ENCODE measurements around the gene MRPL20. TPM values are rescaled to one million over a fixed set of nuclear protein-coding genes. Genes with fewer than 3 reads are reported as not detected.
A peak's percentile ranks its signal among the peaks of the same experiment; 100 is the strongest.

The MRPL20 gene
- total and polyA plus RNA-seq, 9 of the 15 experiments (the other 6 are each of a cell fraction or from before 2014, with no cell fraction given): 180 to 671 (median 229) TPM

DNA sequence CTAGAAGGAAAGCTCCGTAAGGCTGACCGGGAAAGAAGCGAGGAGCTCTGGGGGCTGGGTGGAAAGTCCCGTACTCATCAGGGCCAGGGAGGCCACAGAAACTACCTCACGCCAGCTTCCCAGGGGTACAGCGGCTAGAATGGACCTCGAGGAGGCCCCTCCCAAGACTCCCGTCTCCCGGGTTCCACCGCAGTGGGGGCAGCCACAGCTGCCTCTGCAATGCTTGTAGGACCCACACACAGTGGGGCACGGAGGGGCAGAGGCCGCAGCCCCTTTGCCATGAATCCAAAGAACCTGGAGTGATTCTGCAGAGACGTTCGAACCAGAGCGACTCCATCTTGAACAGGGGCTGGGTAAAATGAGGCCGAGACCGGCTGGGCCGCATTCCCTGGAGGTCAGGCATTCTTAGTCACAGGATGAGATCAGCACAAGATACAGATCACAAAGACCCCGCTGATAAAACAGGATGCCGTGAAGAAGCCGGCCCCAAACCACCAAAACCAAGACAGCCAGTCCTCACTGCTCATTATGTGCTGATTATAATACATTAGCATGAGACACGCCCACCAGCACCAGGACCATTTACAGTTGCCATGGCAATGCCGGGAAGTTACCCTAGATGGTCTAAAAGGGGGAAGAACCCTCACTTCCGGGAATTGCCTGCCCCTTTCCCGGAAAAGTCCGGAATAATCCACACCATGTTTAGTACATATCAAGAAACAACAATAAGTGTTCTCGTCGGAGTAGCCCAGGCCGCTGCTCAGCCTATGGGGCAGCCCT lies 15.6 kb upstream of the MRPL20 start (continued):
- no peak for TF ChIP-seq NEUROD1 (IDR thresholded peaks at IDR 0.05; ENCODE audit: borderline replicate concordance, low read depth, low read length, partially characterized antibody)
- no peak for TF ChIP-seq KHSRP (IDR thresholded peaks at IDR 0.05)
- no peak for TF ChIP-seq IFI16 (CRISPR knock-in tag; IDR thresholded peaks at IDR 0.05)
- no peak for TF ChIP-seq SRSF3 (IDR thresholded peaks at IDR 0.05; ENCODE audit: insufficient read depth, low read length)
- TF ChIP-seq ZNF253 (CRISPR knock-in tag; conservative IDR thresholded peaks at IDR 0.05): no peak
- TF ChIP-seq, protein P1, sequence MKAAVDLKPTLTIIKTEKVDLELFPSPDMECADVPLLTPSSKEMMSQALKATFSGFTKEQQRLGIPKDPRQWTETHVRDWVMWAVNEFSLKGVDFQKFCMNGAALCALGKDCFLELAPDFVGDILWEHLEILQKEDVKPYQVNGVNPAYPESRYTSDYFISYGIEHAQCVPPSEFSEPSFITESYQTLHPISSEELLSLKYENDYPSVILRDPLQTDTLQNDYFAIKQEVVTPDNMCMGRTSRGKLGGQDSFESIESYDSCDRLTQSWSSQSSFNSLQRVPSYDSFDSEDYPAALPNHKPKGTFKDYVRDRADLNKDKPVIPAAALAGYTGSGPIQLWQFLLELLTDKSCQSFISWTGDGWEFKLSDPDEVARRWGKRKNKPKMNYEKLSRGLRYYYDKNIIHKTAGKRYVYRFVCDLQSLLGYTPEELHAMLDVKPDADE (conservative IDR thresholded peaks at IDR 0.05; ENCODE audit: control insufficient read depth, low read depth, low read length): no peak
- TF ChIP-seq, protein P2, sequence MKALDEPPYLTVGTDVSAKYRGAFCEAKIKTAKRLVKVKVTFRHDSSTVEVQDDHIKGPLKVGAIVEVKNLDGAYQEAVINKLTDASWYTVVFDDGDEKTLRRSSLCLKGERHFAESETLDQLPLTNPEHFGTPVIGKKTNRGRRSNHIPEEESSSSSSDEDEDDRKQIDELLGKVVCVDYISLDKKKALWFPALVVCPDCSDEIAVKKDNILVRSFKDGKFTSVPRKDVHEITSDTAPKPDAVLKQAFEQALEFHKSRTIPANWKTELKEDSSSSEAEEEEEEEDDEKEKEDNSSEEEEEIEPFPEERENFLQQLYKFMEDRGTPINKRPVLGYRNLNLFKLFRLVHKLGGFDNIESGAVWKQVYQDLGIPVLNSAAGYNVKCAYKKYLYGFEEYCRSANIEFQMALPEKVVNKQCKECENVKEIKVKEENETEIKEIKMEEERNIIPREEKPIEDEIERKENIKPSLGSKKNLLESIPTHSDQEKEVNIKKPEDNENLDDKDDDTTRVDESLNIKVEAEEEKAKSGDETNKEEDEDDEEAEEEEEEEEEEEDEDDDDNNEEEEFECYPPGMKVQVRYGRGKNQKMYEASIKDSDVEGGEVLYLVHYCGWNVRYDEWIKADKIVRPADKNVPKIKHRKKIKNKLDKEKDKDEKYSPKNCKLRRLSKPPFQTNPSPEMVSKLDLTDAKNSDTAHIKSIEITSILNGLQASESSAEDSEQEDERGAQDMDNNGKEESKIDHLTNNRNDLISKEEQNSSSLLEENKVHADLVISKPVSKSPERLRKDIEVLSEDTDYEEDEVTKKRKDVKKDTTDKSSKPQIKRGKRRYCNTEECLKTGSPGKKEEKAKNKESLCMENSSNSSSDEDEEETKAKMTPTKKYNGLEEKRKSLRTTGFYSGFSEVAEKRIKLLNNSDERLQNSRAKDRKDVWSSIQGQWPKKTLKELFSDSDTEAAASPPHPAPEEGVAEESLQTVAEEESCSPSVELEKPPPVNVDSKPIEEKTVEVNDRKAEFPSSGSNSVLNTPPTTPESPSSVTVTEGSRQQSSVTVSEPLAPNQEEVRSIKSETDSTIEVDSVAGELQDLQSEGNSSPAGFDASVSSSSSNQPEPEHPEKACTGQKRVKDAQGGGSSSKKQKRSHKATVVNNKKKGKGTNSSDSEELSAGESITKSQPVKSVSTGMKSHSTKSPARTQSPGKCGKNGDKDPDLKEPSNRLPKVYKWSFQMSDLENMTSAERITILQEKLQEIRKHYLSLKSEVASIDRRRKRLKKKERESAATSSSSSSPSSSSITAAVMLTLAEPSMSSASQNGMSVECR (CRISPR knock-in tag; IDR thresholded peaks at IDR 0.05): no peak
- no peak for TF ChIP-seq ZNF79 (CRISPR knock-in tag; IDR thresholded peaks at IDR 0.05; ENCODE audit: low read depth)
- no peak for TF ChIP-seq L3MBTL2 (IDR thresholded peaks at IDR 0.05)
- TF ChIP-seq MEF2A (IDR thresholded peaks at IDR 0.05; ENCODE audit: control insufficient read depth, low read depth, low read length): no peak
- TF ChIP-seq FOXM1 (IDR thresholded peaks at IDR 0.05; ENCODE audit: low read depth): no peak
- TF ChIP-seq FOXM1 (CRISPR knock-in tag; IDR thresholded peaks at IDR 0.05; ENCODE audit: low read depth): no peak
- no peak for TF ChIP-seq SIX5 (IDR thresholded peaks at IDR 0.05; ENCODE audit: borderline replicate concordance in 1 of 2, insufficient read depth in 1 of 2, low read depth in 1 of 2, low read length in 2 of 2)
- TF ChIP-seq MTA2 (IDR thresholded peaks at IDR 0.05; ENCODE audit: low read depth): no peak
- TF ChIP-seq, protein P3, sequence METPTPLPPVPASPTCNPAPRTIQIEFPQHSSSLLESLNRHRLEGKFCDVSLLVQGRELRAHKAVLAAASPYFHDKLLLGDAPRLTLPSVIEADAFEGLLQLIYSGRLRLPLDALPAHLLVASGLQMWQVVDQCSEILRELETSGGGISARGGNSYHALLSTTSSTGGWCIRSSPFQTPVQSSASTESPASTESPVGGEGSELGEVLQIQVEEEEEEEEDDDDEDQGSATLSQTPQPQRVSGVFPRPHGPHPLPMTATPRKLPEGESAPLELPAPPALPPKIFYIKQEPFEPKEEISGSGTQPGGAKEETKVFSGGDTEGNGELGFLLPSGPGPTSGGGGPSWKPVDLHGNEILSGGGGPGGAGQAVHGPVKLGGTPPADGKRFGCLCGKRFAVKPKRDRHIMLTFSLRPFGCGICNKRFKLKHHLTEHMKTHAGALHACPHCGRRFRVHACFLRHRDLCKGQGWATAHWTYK (CRISPR knock-in tag; IDR thresholded peaks at IDR 0.05): 0 out of 2 replicates have a peak, but pooled peaks have one; percentile 34
- peak; percentile 66 for TF ChIP-seq ELF1 (tag; IDR thresholded peaks at IDR 0.05)
- TF ChIP-seq, protein P4, sequence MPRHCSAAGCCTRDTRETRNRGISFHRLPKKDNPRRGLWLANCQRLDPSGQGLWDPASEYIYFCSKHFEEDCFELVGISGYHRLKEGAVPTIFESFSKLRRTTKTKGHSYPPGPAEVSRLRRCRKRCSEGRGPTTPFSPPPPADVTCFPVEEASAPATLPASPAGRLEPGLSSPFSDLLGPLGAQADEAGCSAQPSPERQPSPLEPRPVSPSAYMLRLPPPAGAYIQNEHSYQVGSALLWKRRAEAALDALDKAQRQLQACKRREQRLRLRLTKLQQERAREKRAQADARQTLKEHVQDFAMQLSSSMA (CRISPR knock-in tag; IDR thresholded peaks at IDR 0.05): no peak
- TF ChIP-seq ZNF668 (CRISPR knock-in tag; IDR thresholded peaks at IDR 0.05): peak; percentile 49; the same call in 1 of the 2 replicates
- no peak for TF ChIP-seq SMARCE1 (IDR thresholded peaks at IDR 0.05)
- TF ChIP-seq, protein P5, sequence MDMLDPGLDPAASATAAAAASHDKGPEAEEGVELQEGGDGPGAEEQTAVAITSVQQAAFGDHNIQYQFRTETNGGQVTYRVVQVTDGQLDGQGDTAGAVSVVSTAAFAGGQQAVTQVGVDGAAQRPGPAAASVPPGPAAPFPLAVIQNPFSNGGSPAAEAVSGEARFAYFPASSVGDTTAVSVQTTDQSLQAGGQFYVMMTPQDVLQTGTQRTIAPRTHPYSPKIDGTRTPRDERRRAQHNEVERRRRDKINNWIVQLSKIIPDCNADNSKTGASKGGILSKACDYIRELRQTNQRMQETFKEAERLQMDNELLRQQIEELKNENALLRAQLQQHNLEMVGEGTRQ (CRISPR knock-in tag; IDR thresholded peaks at IDR 0.05): no peak
